ENCODE data around the gene STRADA.

Gene STRADA

GRCh38 chr17:63698381-63698885 is 43.2 kb downstream of the STRADA start:
- FAIRE-seq: no peak
- no peak for DNase-seq (ENCODE audit: insufficient read length, low spot score)

GRCh38 chr17:63697341-63698286 is 44.0 kb downstream of the STRADA start:
- peak; percentile 64 for TF ChIP-seq CTCF (IDR thresholded peaks at IDR 0.05; ENCODE audit: insufficient read depth, missing control alignments)
- DNase-seq (ENCODE audit: insufficient read length, low spot score) (no peak), FAIRE-seq (no peak)

More at GRCh38 chr17:63698381-63698885, 43.2 kb downstream of the STRADA start:
- TF ChIP-seq CTCF (IDR thresholded peaks at IDR 0.05; ENCODE audit: insufficient read depth, missing control alignments): no peak

GRCh38 chr17:63696381-63696961 is 45.1 kb downstream of the STRADA start:
- FAIRE-seq (no peak), DNase-seq (ENCODE audit: insufficient read length, low spot score) (no peak)
- peak; percentile 36 for TF ChIP-seq CTCF (IDR thresholded peaks at IDR 0.05; ENCODE audit: insufficient read depth, missing control alignments)

GRCh38 chr17:63695889-63696288 is 45.7 kb downstream of the STRADA start:
- no peak for TF ChIP-seq CTCF (IDR thresholded peaks at IDR 0.05; ENCODE audit: insufficient read depth, missing control alignments)
- FAIRE-seq: no peak
- no peak for DNase-seq (ENCODE audit: insufficient read length, low spot score)

GRCh38 chr17:63694950-63695773 is 46.4 kb downstream of the STRADA start:
- TF ChIP-seq CTCF (IDR thresholded peaks at IDR 0.05; ENCODE audit: insufficient read depth, missing control alignments): no peak

GRCh38 chr17:63694229-63694949 is 47.2 kb downstream of the STRADA start:
- peak; percentile 59 for DNase-seq (ENCODE audit: insufficient read length, low spot score)
- no peak for FAIRE-seq
- no peak for TF ChIP-seq CTCF (IDR thresholded peaks at IDR 0.05; ENCODE audit: insufficient read depth, missing control alignments)

More at GRCh38 chr17:63694950-63695773, 46.4 kb downstream of the STRADA start:
- DNase-seq (ENCODE audit: insufficient read length, low spot score) (no peak), FAIRE-seq (no peak)
